GM12878 (cell line): ENCODE measurements around the gene ANGPTL4. TPM values are rescaled to one million over a fixed set of nuclear protein-coding genes. Genes with fewer than 3 reads are reported as not detected.

Experiments used
- BCLAF1 ChIP-seq: fragments of 450-650 bp; IDR thresholded peaks from 2 replicates; pipeline ENCODE4 v1.6.1; 2017; ENCODE audit warnings: antibody characterized with exemption, mild to moderate bottlenecking, moderate library complexity
- CREB1 ChIP-seq: IDR thresholded peaks from 2 replicates; pipeline ENCODE4 v1.6.1; 2012; ENCODE audit warnings: low read depth, mild to moderate bottlenecking, inconsistent platforms
- E2F4 ChIP-seq: IDR thresholded peaks from 2 replicates; pipeline ENCODE4 v1.6.1; 2012; ENCODE audit warnings: low read depth, low read length, improper control_type of control experiment
- E2F8 ChIP-seq: fragments of 450-650 bp; IDR thresholded peaks from 2 replicates; pipeline ENCODE4 v1.6.1; 2018; ENCODE audit warnings: mild to moderate bottlenecking, low read depth, moderate library complexity; ENCODE audit not compliant: partially characterized antibody
- ESRRA ChIP-seq: IDR thresholded peaks from 2 replicates; pipeline ENCODE4 v1.6.1; 2012; ENCODE audit warnings: mild to moderate bottlenecking, low read length, improper control_type of control experiment
- JUNB ChIP-seq: IDR thresholded peaks from 2 replicates; pipeline ENCODE4 v1.6.1; 2016; ENCODE audit warnings: antibody characterized with exemption, mild to moderate bottlenecking
- MAX ChIP-seq: IDR thresholded peaks from 2 replicates; pipeline ENCODE4 v1.6.1; 2012; ENCODE audit warnings: low read depth, low read length, improper control_type of control experiment
- MTA2 ChIP-seq: fragments of 450-650 bp; IDR thresholded peaks from 2 replicates; pipeline ENCODE4 v1.6.1; 2016; ENCODE audit warnings: low read depth, mild to moderate bottlenecking, moderate library complexity
- NBN ChIP-seq: fragments of 450-650 bp; IDR thresholded peaks from 2 replicates; pipeline ENCODE4 v1.6.1; 2016
- PAX5 ChIP-seq: IDR thresholded peaks from 2 replicates; pipeline ENCODE4 v1.6.1; 2011; ENCODE audit warnings: low read depth, low read length, borderline replicate concordance
- POLR2AphosphoS2 ChIP-seq: IDR thresholded peaks from 2 replicates; pipeline ENCODE4 v1.6.1; 2011; ENCODE audit warnings: low read depth, mild to moderate bottlenecking, low read length, improper control_type of control experiment, moderate library complexity
- RAD21 ChIP-seq: IDR thresholded peaks from 2 replicates; pipeline ENCODE4 v1.6.1; 2011; ENCODE audit warnings: mild to moderate bottlenecking, low read depth, low read length, moderate library complexity; ENCODE audit not compliant: insufficient read depth
- RUNX3 ChIP-seq: IDR thresholded peaks from 2 replicates; pipeline ENCODE4 v1.6.1; 2012; ENCODE audit warnings: low read length, inconsistent platforms
- SKIL ChIP-seq: fragments of 450-650 bp; IDR thresholded peaks from 2 replicates; pipeline ENCODE4 v1.6.1; 2017; ENCODE audit warnings: mild to moderate bottlenecking, low read depth, inconsistent platforms; ENCODE audit not compliant: poor library complexity, severe bottlenecking
- SMC3 ChIP-seq: IDR thresholded peaks from 2 replicates; pipeline ENCODE4 v1.6.1; 2011; ENCODE audit warnings: low read length, improper control_type of control experiment, borderline replicate concordance
- TCF3 ChIP-seq: IDR thresholded peaks from 2 replicates; pipeline ENCODE4 v1.6.1; 2012; ENCODE audit warnings: low read depth, mild to moderate bottlenecking, low read length, borderline replicate concordance; ENCODE audit not compliant: insufficient read depth
- YBX1 ChIP-seq: fragments of 450-650 bp; IDR thresholded peaks from 2 replicates; pipeline ENCODE4 v1.6.1; 2016; ENCODE audit warnings: antibody characterized with exemption
- ZNF622 ChIP-seq: fragments of 450-650 bp; IDR thresholded peaks from 2 replicates; pipeline ENCODE4 v1.6.1; 2017; ENCODE audit warnings: mild to moderate bottlenecking, inconsistent platforms
- polyA plus RNA-seq, 11 experiments: library from polyadenylated mRNA; depleted of rRNA in 4 of 11; unstranded in 6 of 11; stranded (reverse) in 5 of 11; fragments of >200 nt; fragmentation: Nextera tagmentation in 4 of 11; fragmentation: Illumina TruSeq in 1 of 11; extraction: Ambion mirVana in 4 of 11; extraction: Trizol in 1 of 11; gene quantifications; 1 replicate in 1 of 11; 2 replicates in 10 of 11; pipeline versions ENCODE4 v1.2.1 to v1.2.3, GENCODE V29; 2011 to 2016; ENCODE audit warnings: inconsistent platforms in 2 of 11, missing spikeins in 2 of 11, low read depth in 1 of 11
- total RNA-seq, 4 experiments: library from RNA; depleted of rRNA in 3 of 4; stranded (reverse); fragments of >200 nt in 3 of 4; fragmentation: Illumina TruSeq in 1 of 4; extraction: Trizol in 1 of 4; gene quantifications; 2 replicates each; pipeline versions ENCODE4 v1.2.1 to v1.2.3, GENCODE V29; 2013 to 2021

The ANGPTL4 gene
- total and polyA plus RNA-seq, 10 of the 15 experiments (the other 5 are each of a cell fraction or from before 2014, with no cell fraction given) = 0.45 TPM; not detected in 9

GRCh38 chr19:8389891-8390616, 26.1 kb downstream of the ANGPTL4 start, which contains the start of gene RAB11B (continued):
- TF ChIP-seq SKIL (peak; percentile 94), BCLAF1 (peak; percentile 73; the same call in 1 of the 2 replicates), E2F4 (peak; percentile 39; the same call in 1 of the 2 replicates), RAD21 (no peak), MAX (no peak), ESRRA (no peak), SMC3 (no peak), NBN (peak; percentile 100), CREB1 (peak; percentile 100), PAX5 (peak; percentile 15; the same call in 1 of the 2 replicates), YBX1 (no peak), TCF3 (no peak), E2F8 (peak; percentile 83), ZNF622 (no peak), MTA2 (no peak), JUNB (no peak), RUNX3 (peak; percentile 65), POLR2AphosphoS2 (no peak)
